ENCODE measurements around the gene RNF220.

DNA sequence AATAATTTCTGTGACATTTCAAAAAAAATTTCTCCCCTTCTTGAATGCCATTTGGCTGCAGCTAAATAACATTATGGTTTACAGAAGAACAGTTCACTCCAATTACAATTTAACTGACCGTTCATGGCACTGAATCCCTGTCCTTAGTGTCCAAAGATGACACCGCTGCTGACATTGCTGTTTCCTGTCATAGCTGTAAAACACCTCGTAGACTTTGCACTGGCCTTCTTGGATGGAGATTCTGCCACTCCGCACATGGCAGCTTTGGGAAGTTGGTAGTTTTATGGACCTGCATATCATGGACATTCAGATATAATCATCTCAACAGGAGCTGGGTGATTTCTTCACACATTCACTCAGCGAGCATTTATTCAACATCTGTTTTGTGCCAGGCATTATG is 274.4 kb downstream of the RNF220 start:
- TF ChIP-seq POLR2A (IDR thresholded peaks at IDR 0.05) = no peak
- TF ChIP-seq, protein P1, sequence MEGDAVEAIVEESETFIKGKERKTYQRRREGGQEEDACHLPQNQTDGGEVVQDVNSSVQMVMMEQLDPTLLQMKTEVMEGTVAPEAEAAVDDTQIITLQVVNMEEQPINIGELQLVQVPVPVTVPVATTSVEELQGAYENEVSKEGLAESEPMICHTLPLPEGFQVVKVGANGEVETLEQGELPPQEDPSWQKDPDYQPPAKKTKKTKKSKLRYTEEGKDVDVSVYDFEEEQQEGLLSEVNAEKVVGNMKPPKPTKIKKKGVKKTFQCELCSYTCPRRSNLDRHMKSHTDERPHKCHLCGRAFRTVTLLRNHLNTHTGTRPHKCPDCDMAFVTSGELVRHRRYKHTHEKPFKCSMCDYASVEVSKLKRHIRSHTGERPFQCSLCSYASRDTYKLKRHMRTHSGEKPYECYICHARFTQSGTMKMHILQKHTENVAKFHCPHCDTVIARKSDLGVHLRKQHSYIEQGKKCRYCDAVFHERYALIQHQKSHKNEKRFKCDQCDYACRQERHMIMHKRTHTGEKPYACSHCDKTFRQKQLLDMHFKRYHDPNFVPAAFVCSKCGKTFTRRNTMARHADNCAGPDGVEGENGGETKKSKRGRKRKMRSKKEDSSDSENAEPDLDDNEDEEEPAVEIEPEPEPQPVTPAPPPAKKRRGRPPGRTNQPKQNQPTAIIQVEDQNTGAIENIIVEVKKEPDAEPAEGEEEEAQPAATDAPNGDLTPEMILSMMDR (IDR thresholded peaks at IDR 0.05) = no peak

Measured in uterus (tissue), 2 donors.